Fibroblast of lung (primary cell): ENCODE results near the gene MEI1. TPM values are rescaled to one million over a fixed set of nuclear protein-coding genes. Genes with fewer than 3 reads are reported as not detected.

Experiments used
- DNase-seq, 2 donors: peaks; one replicate each; pipeline versions ENCODE4 v3.0.0 to v3.0.0-alpha.2; 2010; ENCODE audit warnings: low read depth in 2 of 2
- H2AFZ ChIP-seq: 2 replicates; pipeline ENCODE4 v1.5.1; 2012; ENCODE audit warnings: low read length, control low read depth, inconsistent platforms
- H3K27ac ChIP-seq: 2 replicates; pipeline ENCODE4 v1.5.1; 2011; ENCODE audit warnings: low read length, control low read depth; ENCODE audit not compliant: insufficient read depth
- H3K27me3 ChIP-seq: 2 replicates; pipeline ENCODE4 v1.5.1; 2011; ENCODE audit warnings: mild to moderate bottlenecking, low read length; ENCODE audit not compliant: control insufficient read depth, insufficient read depth
- H3K36me3 ChIP-seq: 2 replicates; pipeline ENCODE4 v1.5.1; 2011; ENCODE audit warnings: low read length; ENCODE audit not compliant: control insufficient read depth, insufficient read depth
- H3K4me1 ChIP-seq: 2 replicates; pipeline ENCODE4 v1.5.1; 2011; ENCODE audit warnings: low read length; ENCODE audit not compliant: control insufficient read depth, insufficient read depth; ENCODE audit errors: extremely low read depth
- H3K4me2 ChIP-seq: 2 replicates; pipeline ENCODE4 v1.5.1; 2011; ENCODE audit warnings: low read length, control low read depth; ENCODE audit not compliant: insufficient read depth; ENCODE audit errors: extremely low read depth
- H3K4me3 ChIP-seq, 4 experiments: fragments of 200-600 bp in 1 of 4; sonication (generic) in 1 of 4; replicated peaks in 1 of 4; 2 replicates each; pipeline ENCODE4 v1.5.1; 2011 to 2016; ENCODE audit warnings: low read length in 4 of 4, low read depth in 3 of 4, mild to moderate bottlenecking in 3 of 4, control low read depth in 2 of 4, inconsistent platforms in 1 of 4, mixed read lengths in 1 of 4; ENCODE audit not compliant: insufficient read depth in 1 of 4; ENCODE audit errors: control extremely low read depth in 1 of 4
- H3K79me2 ChIP-seq: 2 replicates; pipeline ENCODE4 v1.5.1; 2012; ENCODE audit warnings: mild to moderate bottlenecking, low read length, inconsistent platforms; ENCODE audit not compliant: control insufficient read depth, insufficient read depth
- H3K9ac ChIP-seq: 2 replicates; pipeline ENCODE4 v1.5.1; 2011; ENCODE audit warnings: mild to moderate bottlenecking, low read length, control low read depth; ENCODE audit not compliant: insufficient read depth
- H3K9me3 ChIP-seq: 2 replicates; pipeline ENCODE4 v1.5.1; 2012; ENCODE audit warnings: low read depth, low read length; ENCODE audit not compliant: control insufficient read depth, insufficient read depth
- H4K20me1 ChIP-seq: 2 replicates; pipeline ENCODE4 v1.5.1; 2011; ENCODE audit warnings: low read length; ENCODE audit not compliant: control insufficient read depth, insufficient read depth; ENCODE audit errors: extremely low read depth
- EZH2 ChIP-seq: IDR thresholded peaks from 2 replicates; pipeline ENCODE4 v1.5.1; 2012; ENCODE audit warnings: low read length, control low read depth, mild to moderate bottlenecking; ENCODE audit errors: missing control alignments
- polyA plus RNA-seq, 2 donors: library from polyadenylated mRNA; depleted of rRNA in 1 of 2; stranded (reverse) in 1 of 2; unstranded in 1 of 2; fragments of >200 nt; gene quantifications; 2 replicates each; pipeline ENCODE4 v1.2.1, GENCODE V29; 2011 to 2012; ENCODE audit warnings: missing spikeins in 1 of 2
- total RNA-seq: library from RNA; depleted of rRNA; stranded (reverse); fragments of >200 nt; gene quantifications from 2 replicates; pipeline ENCODE4 v1.2.1, GENCODE V29; 2014
- TF ChIP-seq, protein P1 (sequence below), 2 donors: IDR thresholded peaks in 1 of 2; conservative IDR thresholded peaks in 1 of 2; 1 replicate in 1 of 2; 2 replicates in 1 of 2; pipeline ENCODE4 v1.5.1; 2011 to 2012; ENCODE audit warnings: low read length in 2 of 2, control low read depth in 1 of 2, inconsistent platforms in 1 of 2, low read depth in 1 of 2, mild to moderate bottlenecking in 1 of 2

The MEI1 gene
- total and polyA plus RNA-seq, 2 donors (not counting 1 experiment from before 2014, with no cell fraction given): 0.33 to 4.3 TPM

DNA sequence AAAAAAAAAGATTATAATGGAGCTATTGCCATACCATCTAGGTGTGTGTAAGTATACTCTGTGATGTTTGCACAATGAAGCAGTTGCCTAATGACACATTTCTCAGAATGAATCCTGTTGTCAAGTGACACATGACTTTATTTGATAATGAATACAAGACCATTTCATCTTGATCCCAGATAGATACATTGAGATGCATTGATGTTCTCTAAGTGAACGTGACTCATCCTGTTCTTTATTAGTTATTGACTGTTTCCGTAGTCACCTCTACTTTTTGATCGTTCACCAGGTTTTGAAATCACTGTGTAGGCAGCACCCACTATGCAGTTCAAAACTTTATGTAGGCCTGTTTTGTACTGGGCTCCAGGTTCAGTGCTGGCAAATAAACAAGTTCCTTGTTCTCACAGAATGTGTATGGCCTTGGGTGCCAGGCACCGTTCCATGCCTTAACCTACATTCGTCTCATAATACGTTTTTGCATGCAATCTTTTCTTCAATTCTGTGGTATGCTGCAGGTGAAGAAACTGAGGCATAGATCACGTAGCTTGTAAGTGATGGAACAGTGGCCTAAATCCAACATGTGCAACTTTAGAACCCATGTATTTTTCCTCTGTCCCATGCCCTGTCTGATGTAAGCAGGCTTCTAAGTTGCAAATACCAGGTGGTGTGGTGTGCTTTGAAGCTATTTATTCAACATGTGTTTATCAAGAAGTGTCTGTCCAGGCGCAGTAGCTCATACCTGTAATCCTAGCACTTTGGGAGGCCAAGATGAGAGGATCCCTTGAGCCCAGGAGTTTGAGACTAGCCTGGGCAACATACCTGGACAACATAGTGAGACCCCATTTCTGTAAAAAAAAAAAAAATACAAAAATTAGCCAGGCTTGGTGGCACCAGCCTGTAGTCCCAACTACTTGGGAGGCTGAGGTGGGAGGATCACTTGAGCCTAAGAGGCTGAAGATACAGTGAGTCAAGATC is 144.0 kb downstream of the MEI1 start:
- no peak overlapping the region for H3K9ac ChIP-seq
- no peaks in the 10 kb centered on the region for H3K4me1 ChIP-seq
- no peak overlapping the region for H3K4me3 ChIP-seq
- peaks cover 9% of the 10 kb centered on the region for H3K36me3 ChIP-seq
- no peak overlapping the region for H3K27ac ChIP-seq
- no peaks in the 10 kb centered on the region for H3K27me3 ChIP-seq
- H3K9me3 ChIP-seq: no peaks in the 10 kb centered on the region
- H4K20me1 ChIP-seq: peaks cover 9% of the 10 kb centered on the region
- no peak for DNase-seq
- peaks cover 74% of the 10 kb centered on the region for H3K79me2 ChIP-seq
- H2AFZ ChIP-seq: no peak overlapping the region
- TF ChIP-seq, protein P1, sequence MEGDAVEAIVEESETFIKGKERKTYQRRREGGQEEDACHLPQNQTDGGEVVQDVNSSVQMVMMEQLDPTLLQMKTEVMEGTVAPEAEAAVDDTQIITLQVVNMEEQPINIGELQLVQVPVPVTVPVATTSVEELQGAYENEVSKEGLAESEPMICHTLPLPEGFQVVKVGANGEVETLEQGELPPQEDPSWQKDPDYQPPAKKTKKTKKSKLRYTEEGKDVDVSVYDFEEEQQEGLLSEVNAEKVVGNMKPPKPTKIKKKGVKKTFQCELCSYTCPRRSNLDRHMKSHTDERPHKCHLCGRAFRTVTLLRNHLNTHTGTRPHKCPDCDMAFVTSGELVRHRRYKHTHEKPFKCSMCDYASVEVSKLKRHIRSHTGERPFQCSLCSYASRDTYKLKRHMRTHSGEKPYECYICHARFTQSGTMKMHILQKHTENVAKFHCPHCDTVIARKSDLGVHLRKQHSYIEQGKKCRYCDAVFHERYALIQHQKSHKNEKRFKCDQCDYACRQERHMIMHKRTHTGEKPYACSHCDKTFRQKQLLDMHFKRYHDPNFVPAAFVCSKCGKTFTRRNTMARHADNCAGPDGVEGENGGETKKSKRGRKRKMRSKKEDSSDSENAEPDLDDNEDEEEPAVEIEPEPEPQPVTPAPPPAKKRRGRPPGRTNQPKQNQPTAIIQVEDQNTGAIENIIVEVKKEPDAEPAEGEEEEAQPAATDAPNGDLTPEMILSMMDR (conservative IDR thresholded peaks at IDR 0.05 in 1 of 2, IDR thresholded peaks at IDR 0.05 in 1 of 2; ENCODE audit: low read depth in 1 of 2, low read length in 2 of 2): no peak
- no peak for TF ChIP-seq EZH2
- H3K4me2 ChIP-seq: no peak overlapping the region

DNA sequence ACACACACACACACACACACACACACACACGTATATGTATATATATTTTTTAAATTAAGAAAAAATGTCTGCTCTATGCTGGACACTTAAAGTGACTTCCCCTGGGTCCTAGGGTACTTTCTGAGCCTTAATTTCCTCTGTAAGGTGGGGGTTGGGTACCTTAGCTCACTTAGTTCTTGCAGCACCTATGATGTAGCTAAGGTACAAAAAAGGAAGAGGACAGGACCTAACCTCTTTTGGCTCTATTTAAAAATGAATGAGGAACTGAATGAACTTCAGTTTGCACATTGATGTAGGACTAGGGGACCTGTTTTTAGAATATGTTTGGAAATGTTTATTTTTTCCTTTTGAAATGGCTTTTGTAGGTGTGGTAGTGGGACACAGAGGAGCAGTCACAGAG is 144.7 kb downstream of the MEI1 start:
- no peaks in the 10 kb centered on the region for H3K27me3 ChIP-seq
- peaks cover 5% of the 10 kb centered on the region for H3K36me3 ChIP-seq
- DNase-seq: no peak
- H3K9ac ChIP-seq: no peak overlapping the region
- no peak overlapping the region for H2AFZ ChIP-seq
- no peak for TF ChIP-seq EZH2
- TF ChIP-seq, protein P1 (conservative IDR thresholded peaks at IDR 0.05 in 1 of 2, IDR thresholded peaks at IDR 0.05 in 1 of 2; ENCODE audit: low read depth in 1 of 2, low read length in 2 of 2): no peak
- no peaks in the 10 kb centered on the region for H3K9me3 ChIP-seq
- H3K4me2 ChIP-seq: no peak overlapping the region
- peaks cover 9% of the 10 kb centered on the region for H4K20me1 ChIP-seq
- peaks cover 73% of the 10 kb centered on the region for H3K79me2 ChIP-seq
- no peak overlapping the region for H3K27ac ChIP-seq
- no peaks in the 10 kb centered on the region for H3K4me1 ChIP-seq
- no peak overlapping the region for H3K4me3 ChIP-seq

DNA sequence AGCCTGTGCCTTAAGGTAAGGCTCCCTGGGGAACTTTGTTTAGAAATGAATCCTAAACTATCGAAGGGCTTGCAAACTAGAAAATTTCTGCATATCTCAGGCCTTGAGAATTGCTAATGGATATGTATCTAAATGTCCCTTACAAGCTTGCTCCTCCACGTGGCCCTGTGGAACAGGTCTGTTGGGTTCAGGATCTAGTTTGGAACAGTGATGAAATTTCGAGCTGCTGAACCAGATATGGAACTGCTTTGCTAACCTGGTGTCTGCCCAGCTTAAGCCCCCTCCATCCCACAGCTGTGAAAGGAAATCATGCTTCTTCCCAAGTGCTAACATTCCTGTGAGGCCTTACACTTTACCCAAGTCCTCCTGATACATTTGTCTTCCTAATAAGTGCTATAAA is 145.2 kb downstream of the MEI1 start:
- Histone ChIP-seq H3K9me3 (no peaks in the 10 kb centered on the region), H3K79me2 (peaks cover 71% of the 10 kb centered on the region), H3K36me3 (peaks cover 3% of the 10 kb centered on the region), H3K4me3 (no peak overlapping the region), H4K20me1 (peaks cover 9% of the 10 kb centered on the region), H3K27me3 (no peaks in the 10 kb centered on the region), H3K4me2 (no peak overlapping the region), H3K4me1 (no peaks in the 10 kb centered on the region), H2AFZ (no peak overlapping the region), H3K27ac (no peak overlapping the region), H3K9ac (no peak overlapping the region)
- TF ChIP-seq EZH2: no peak
- TF ChIP-seq, protein P1 (conservative IDR thresholded peaks at IDR 0.05 in 1 of 2, IDR thresholded peaks at IDR 0.05 in 1 of 2; ENCODE audit: low read depth in 1 of 2, low read length in 2 of 2): no peak
- no peak for DNase-seq
